ENCODE measurements around the gene CELF5. TPM values are rescaled to one million over a fixed set of nuclear protein-coding genes. Genes with fewer than 3 reads are reported as not detected.

Gene CELF5
- total RNA-seq, 1 experiment from 2014 or later: 2.5 TPM

DNA sequence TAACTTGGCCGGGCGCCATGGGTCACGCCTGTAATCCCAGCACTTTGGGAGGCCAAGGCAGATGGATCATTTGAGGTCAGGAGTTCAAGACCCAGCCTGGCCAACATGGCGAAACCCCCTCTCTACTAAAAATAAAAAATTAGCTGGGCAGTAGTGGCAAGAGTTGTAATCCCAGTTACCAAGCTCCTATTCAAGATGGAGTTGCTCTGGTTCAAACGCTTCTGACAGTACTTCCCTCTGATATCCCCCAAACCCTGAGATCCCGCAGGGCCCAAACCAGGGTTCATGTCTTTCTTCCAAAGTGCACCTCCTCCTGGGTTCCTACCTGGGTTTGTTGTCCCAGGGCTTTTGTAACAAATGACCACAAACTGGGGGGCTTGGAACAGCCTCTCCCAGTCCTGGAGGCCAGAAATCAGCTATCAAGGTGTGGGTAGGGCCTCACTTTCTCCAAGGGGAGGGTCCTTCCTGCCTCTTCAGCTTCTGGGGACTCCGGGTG, 13.7 kb downstream of the CELF5 start:
- Histone ChIP-seq H3K36me3 (ENCODE audit: control insufficient read depth in 1 of 2, insufficient read depth in 2 of 2, low read length in 2 of 2) (no peaks in the 10 kb centered on the region), H3K9me2 (ENCODE audit: insufficient read depth) (no peaks in the 10 kb centered on the region), H3K27me3 (ENCODE audit: insufficient read depth, low read length) (peaks cover 11% of the 10 kb centered on the region), H2AFZ (ENCODE audit: low read depth, low read length, poor library complexity, severe bottlenecking) (no peak overlapping the region), H3K9me3 (ENCODE audit: control insufficient read depth in 1 of 2, insufficient read depth in 1 of 2, low read depth in 1 of 2, low read length in 2 of 2) (no peaks in the 10 kb centered on the region), H4K20me1 (ENCODE audit: insufficient read depth) (no peaks in the 10 kb centered on the region), H3K27ac (ENCODE audit: low read depth, low read length) (no peak overlapping the region), H3K4me3 (replicated peaks in 1 of 2; ENCODE audit: low read depth in 1 of 2, low read length in 2 of 2) (no peak overlapping the region), H3K4me2 (ENCODE audit: low read length) (no peak overlapping the region), H3K4me1 (ENCODE audit: control insufficient read depth in 1 of 2, insufficient read depth in 2 of 2, low read length in 2 of 2) (no peaks in the 10 kb centered on the region), H3K79me2 (ENCODE audit: insufficient read depth, low read length) (no peaks in the 10 kb centered on the region), H3K9ac (ENCODE audit: low read length) (no peak overlapping the region)
- intact Hi-C loops (cut with micrococcal nuclease): no loop called here
- ChIA-PET CTCF (no interaction called here), RAD21 (ENCODE audit: low non-redundant PET in 1 of 2, low total read pairs in 2 of 2, uncharacterized antibody in 2 of 2, unreplicated experiment in 2 of 2) (no interaction called here), POLR2A (no interaction called here)
- TF ChIP-seq RAD21 (IDR thresholded peaks at IDR 0.05; ENCODE audit: low read depth) (no peak), EZH2phosphoT487 (IDR thresholded peaks at IDR 0.05; ENCODE audit: borderline replicate concordance) (no peak), FOSL1 (IDR thresholded peaks at IDR 0.05; ENCODE audit: low read depth) (no peak)
- TF ChIP-seq, protein P1, sequence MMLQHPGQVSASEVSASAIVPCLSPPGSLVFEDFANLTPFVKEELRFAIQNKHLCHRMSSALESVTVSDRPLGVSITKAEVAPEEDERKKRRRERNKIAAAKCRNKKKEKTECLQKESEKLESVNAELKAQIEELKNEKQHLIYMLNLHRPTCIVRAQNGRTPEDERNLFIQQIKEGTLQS (IDR thresholded peaks at IDR 0.05): no peak
- TF ChIP-seq, protein P2, sequence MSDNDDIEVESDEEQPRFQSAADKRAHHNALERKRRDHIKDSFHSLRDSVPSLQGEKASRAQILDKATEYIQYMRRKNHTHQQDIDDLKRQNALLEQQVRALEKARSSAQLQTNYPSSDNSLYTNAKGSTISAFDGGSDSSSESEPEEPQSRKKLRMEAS (IDR thresholded peaks at IDR 0.05): no peak
- ATAC-seq (no peak), DNase-seq (ENCODE audit: low read depth, low spot score) (no peak)
- no TSS peak for BruUV-seq (replicated peaks)

DNA sequence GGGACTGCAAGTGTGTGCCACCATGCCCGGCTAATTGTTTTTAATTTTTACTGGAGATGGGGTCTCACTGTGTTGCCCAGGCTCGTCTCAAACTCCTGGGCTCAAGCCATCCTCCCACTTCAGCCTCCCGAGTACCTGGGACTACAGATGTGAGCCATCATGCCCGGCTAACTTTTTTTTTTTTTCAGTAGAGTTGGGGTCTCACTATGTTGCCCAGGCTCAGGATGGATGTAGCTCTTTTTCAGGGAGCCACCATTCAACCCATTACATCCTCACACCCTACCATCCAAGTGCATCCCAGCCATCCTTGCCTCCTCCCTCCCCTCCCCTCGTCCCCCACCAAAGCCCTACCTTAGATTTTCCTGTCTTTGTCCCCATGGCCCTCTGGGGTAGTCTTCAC, 14.9 kb downstream of the CELF5 start:
- intact Hi-C loops (cut with micrococcal nuclease): no loop called here
- Histone ChIP-seq H3K4me2 (ENCODE audit: low read length) (no peak overlapping the region), H3K9me3 (ENCODE audit: control insufficient read depth in 1 of 2, insufficient read depth in 1 of 2, low read depth in 1 of 2, low read length in 2 of 2) (no peaks in the 10 kb centered on the region), H3K9ac (ENCODE audit: low read length) (no peak overlapping the region), H3K27ac (ENCODE audit: low read depth, low read length) (no peak overlapping the region), H3K4me1 (ENCODE audit: control insufficient read depth in 1 of 2, insufficient read depth in 2 of 2, low read length in 2 of 2) (no peaks in the 10 kb centered on the region), H3K79me2 (ENCODE audit: insufficient read depth, low read length) (no peaks in the 10 kb centered on the region), H3K4me3 (replicated peaks in 1 of 2; ENCODE audit: low read depth in 1 of 2, low read length in 2 of 2) (no peak overlapping the region), H3K36me3 (ENCODE audit: control insufficient read depth in 1 of 2, insufficient read depth in 2 of 2, low read length in 2 of 2) (no peaks in the 10 kb centered on the region), H3K27me3 (ENCODE audit: insufficient read depth, low read length) (peaks cover 11% of the 10 kb centered on the region), H4K20me1 (ENCODE audit: insufficient read depth) (no peaks in the 10 kb centered on the region), H3K9me2 (ENCODE audit: insufficient read depth) (no peaks in the 10 kb centered on the region), H2AFZ (ENCODE audit: low read depth, low read length, poor library complexity, severe bottlenecking) (no peak overlapping the region)
- no peak for ATAC-seq
- ChIA-PET CTCF (no interaction called here), RAD21 (ENCODE audit: low non-redundant PET in 1 of 2, low total read pairs in 2 of 2, uncharacterized antibody in 2 of 2, unreplicated experiment in 2 of 2) (no interaction called here), POLR2A (no interaction called here)
- no peak for DNase-seq (ENCODE audit: low read depth, low spot score)
- BruUV-seq (replicated peaks): no TSS peak
- TF ChIP-seq POLR2A (IDR thresholded peaks at IDR 0.05; ENCODE audit: borderline replicate concordance, extremely low read depth, insufficient read depth, insufficient read length): no peak
- no peak for TF ChIP-seq ELF1 (IDR thresholded peaks at IDR 0.05; ENCODE audit: borderline replicate concordance, low read depth)
- no peak for TF ChIP-seq SRF (IDR thresholded peaks at IDR 0.05; ENCODE audit: low read depth)
- no peak for TF ChIP-seq POLR2AphosphoS5 (IDR thresholded peaks at IDR 0.05; ENCODE audit: low read depth, low read length)
- TF ChIP-seq ZNF274 (IDR thresholded peaks at IDR 0.05; ENCODE audit: low read depth, low read length): no peak
- TF ChIP-seq CEBPB (IDR thresholded peaks at IDR 0.05; ENCODE audit: low read depth): no peak
- TF ChIP-seq SIN3A (IDR thresholded peaks at IDR 0.05; ENCODE audit: low read depth): no peak
- TF ChIP-seq EZH2 (IDR thresholded peaks at IDR 0.05): no peak
- TF ChIP-seq, protein P3, sequence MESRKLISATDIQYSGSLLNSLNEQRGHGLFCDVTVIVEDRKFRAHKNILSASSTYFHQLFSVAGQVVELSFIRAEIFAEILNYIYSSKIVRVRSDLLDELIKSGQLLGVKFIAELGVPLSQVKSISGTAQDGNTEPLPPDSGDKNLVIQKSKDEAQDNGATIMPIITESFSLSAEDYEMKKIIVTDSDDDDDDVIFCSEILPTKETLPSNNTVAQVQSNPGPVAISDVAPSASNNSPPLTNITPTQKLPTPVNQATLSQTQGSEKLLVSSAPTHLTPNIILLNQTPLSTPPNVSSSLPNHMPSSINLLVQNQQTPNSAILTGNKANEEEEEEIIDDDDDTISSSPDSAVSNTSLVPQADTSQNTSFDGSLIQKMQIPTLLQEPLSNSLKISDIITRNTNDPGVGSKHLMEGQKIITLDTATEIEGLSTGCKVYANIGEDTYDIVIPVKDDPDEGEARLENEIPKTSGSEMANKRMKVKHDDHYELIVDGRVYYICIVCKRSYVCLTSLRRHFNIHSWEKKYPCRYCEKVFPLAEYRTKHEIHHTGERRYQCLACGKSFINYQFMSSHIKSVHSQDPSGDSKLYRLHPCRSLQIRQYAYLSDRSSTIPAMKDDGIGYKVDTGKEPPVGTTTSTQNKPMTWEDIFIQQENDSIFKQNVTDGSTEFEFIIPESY (IDR thresholded peaks at IDR 0.05; ENCODE audit: extremely low read depth, insufficient replicate concordance, low read length): no peak
- no peak for TF ChIP-seq FOSL1 (IDR thresholded peaks at IDR 0.05; ENCODE audit: low read depth)
- TF ChIP-seq, protein P4, sequence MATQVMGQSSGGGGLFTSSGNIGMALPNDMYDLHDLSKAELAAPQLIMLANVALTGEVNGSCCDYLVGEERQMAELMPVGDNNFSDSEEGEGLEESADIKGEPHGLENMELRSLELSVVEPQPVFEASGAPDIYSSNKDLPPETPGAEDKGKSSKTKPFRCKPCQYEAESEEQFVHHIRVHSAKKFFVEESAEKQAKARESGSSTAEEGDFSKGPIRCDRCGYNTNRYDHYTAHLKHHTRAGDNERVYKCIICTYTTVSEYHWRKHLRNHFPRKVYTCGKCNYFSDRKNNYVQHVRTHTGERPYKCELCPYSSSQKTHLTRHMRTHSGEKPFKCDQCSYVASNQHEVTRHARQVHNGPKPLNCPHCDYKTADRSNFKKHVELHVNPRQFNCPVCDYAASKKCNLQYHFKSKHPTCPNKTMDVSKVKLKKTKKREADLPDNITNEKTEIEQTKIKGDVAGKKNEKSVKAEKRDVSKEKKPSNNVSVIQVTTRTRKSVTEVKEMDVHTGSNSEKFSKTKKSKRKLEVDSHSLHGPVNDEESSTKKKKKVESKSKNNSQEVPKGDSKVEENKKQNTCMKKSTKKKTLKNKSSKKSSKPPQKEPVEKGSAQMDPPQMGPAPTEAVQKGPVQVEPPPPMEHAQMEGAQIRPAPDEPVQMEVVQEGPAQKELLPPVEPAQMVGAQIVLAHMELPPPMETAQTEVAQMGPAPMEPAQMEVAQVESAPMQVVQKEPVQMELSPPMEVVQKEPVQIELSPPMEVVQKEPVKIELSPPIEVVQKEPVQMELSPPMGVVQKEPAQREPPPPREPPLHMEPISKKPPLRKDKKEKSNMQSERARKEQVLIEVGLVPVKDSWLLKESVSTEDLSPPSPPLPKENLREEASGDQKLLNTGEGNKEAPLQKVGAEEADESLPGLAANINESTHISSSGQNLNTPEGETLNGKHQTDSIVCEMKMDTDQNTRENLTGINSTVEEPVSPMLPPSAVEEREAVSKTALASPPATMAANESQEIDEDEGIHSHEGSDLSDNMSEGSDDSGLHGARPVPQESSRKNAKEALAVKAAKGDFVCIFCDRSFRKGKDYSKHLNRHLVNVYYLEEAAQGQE (IDR thresholded peaks at IDR 0.05; ENCODE audit: low read depth): no peak
- TF ChIP-seq ZFX (IDR thresholded peaks at IDR 0.05): no peak
- no peak for TF ChIP-seq EZH2phosphoT487 (IDR thresholded peaks at IDR 0.05; ENCODE audit: borderline replicate concordance)
- no peak for TF ChIP-seq YY1 (IDR thresholded peaks at IDR 0.05; ENCODE audit: extremely low read depth, insufficient replicate concordance, low read depth, low read length)

All from HCT116 (cell line).